GM18867 (cell line): ENCODE results near the gene RPP25.
"Not testable (repeated sequence)": the region's sequence is repeated elsewhere in the genome, so short reads cannot be mapped to it uniquely, and the experiment has no call there.

Source experiments
- ATAC-seq: cut with Tn5 transposase; IDR thresholded peaks from one replicate; pipeline ENCODE4 v1.9.1; 2021; ENCODE audit warnings: mild to moderate bottlenecking, moderate library complexity; ENCODE audit not compliant: unreplicated experiment

RPP25 gene

GRCh38 chr15:74924525-74924924, 32.0 kb downstream of the RPP25 start:
- no peak for ATAC-seq

- ATAC-seq, result no peak
These were observed 36.1 kb downstream of the RPP25 start for GRCh38 chr15:74920456-74920855.

GRCh38 chr15:74917676-74918075, 38.9 kb downstream of the RPP25 start:
- ATAC-seq, result no peak

GRCh38 chr15:74913799-74914198, 42.8 kb downstream of the RPP25 start:
- not testable (repeated sequence) for ATAC-seq

GRCh38 chr15:74913041-74913440, 43.5 kb downstream of the RPP25 start:
- ATAC-seq, result no peak

- no peak for ATAC-seq
These were observed 47.9 kb downstream of the RPP25 start for GRCh38 chr15:74908635-74909034.

- ATAC-seq, result no peak
These were observed 49.3 kb downstream of the RPP25 start for GRCh38 chr15:74907163-74907870.

GRCh38 chr15:74906450-74907162, 50.0 kb downstream of the RPP25 start, which contains the start of gene FAM219B:
Gene FAM219B (minus strand): TSS chr15:74906851. CDS start chr15:74906800, 51 bp downstream.
- peak; percentile 81 for ATAC-seq

GRCh38 chr15:74906067-74906449, 50.5 kb downstream of the RPP25 start:
- peak; percentile 13 for ATAC-seq
